C4-2B (cell line): ENCODE results near the gene XKR7.
A peak's percentile ranks its signal among the peaks of the same experiment; 100 is the strongest.
"Not testable (repeated sequence)": the region's sequence is repeated elsewhere in the genome, so short reads cannot be mapped to it uniquely, and the experiment has no call there.

Experiments
- H3K27ac ChIP-seq: fragments of 450-650 bp; 2 replicates; pipeline ENCODE4 v1.5.1; 2017
- ZFX ChIP-seq: fragments of 450-650 bp; IDR thresholded peaks from 2 replicates; pipeline ENCODE4 v1.6.1; 2017
- TF ChIP-seq, protein P1 (sequence below): fragments of 450-650 bp; conservative IDR thresholded peaks from 2 replicates; pipeline ENCODE4 v1.5.1; 2017; ENCODE audit warnings: mild to moderate bottlenecking

Gene XKR7

DNA sequence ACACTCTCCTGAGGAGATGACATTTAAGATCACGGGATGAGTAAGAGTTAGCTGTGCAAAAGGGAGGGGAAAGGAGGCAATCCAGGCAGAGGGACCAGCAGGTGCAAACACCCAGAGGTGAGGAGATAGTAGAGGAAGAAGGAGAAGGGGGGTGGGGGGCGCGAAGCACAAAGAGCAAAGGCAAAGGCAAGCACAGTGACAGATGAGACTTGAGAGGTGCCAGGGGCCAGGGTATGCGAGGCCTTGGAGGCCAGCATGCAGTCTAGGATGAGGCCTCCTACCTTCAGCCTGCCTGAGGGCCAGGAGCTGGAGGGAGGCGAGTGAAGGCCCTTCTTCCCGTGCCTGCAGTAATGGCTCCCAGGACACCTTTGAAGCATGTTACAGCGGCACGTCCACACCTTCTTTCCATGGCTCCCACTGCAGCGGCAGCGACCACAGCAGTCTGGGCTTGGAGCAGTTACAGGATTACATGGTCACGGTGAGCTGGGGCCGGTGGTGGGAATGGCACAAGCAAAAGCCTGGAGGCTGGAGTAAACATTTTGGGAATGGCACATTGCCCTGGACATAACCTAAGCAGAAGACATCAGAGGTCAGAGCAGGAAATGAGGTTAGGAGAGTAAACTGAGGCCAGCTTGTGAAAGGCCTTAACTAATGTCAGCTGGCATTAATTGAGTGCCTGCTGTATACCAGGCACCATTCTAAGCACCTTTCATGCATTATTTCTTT, 60.9 kb downstream of the XKR7 start:
- TF ChIP-seq ZFX, result no peak
- TF ChIP-seq, protein P1, sequence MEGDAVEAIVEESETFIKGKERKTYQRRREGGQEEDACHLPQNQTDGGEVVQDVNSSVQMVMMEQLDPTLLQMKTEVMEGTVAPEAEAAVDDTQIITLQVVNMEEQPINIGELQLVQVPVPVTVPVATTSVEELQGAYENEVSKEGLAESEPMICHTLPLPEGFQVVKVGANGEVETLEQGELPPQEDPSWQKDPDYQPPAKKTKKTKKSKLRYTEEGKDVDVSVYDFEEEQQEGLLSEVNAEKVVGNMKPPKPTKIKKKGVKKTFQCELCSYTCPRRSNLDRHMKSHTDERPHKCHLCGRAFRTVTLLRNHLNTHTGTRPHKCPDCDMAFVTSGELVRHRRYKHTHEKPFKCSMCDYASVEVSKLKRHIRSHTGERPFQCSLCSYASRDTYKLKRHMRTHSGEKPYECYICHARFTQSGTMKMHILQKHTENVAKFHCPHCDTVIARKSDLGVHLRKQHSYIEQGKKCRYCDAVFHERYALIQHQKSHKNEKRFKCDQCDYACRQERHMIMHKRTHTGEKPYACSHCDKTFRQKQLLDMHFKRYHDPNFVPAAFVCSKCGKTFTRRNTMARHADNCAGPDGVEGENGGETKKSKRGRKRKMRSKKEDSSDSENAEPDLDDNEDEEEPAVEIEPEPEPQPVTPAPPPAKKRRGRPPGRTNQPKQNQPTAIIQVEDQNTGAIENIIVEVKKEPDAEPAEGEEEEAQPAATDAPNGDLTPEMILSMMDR, result no peak
- H3K27ac ChIP-seq, result no peak overlapping the region

DNA sequence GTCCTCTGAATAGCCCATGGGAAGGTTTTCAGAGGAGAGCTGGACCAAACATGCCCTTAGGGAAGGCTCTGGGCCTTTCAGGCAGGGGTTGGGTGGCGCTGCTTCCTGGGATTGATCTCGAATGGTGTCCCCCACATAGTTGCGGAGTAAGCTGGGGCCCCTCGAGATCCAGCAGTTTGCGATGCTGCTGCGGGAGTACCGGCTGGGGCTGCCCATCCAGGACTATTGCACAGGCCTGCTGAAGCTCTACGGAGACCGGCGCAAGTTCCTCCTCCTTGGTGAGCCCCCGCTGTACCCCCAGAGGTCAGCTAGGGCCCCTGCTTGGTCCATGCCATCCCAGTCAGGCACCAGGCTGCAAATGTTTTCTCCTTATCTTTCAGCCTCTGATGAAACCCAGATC, 61.6 kb downstream of the XKR7 start:
- no peak overlapping the region for H3K27ac ChIP-seq

DNA sequence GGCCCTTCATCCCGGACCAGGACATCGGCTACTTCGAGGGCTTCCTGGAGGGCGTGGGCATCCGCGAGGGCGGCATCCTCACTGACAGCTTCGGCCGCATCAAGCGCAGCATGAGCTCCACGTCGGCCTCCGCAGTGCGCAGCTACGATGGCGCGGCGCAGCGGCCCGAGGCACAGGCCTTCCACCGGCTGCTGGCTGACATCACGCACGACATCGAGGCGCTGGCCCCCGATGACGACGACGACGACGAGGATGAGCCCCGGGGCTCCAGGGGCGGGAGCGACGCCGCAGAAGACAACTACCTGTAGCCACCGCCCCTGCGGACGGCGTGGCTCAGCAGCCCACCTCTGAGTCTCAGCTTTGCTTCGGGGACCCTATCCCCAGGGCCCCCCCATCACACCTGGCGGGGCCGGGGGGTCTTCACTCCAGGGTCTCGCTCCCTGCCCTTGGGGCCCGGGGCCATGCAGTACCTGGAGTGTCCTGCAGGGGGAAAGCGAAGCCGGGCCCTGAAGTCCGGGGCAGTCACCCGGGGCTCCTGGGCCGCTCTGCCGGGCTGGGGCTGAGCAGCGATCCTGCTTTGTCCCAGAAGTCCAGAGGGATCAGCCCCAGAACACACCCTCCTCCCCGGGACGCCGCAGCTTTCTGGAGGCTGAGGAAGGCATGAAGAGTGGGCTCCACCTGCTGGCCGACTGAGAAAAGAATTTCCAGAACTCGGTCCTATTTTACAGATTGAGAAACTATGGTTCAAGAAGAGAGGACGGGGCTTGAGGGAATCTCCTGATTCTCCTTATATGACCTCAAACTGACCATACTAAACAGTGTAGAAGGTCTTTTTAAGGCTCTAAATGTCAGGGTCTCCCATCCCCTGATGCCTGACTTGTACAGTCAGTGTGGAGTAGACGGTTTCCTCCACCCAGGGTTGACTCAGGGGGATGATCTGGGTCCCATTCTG, 63.3 kb downstream of the XKR7 start:
- H3K27ac ChIP-seq, result no peak overlapping the region
- TF ChIP-seq ZFX, result no peak
- TF ChIP-seq, protein P1, result peak; percentile 98

More for the DNA sequence above, 61.6 kb downstream of the XKR7 start:
- no peak for TF ChIP-seq ZFX
- TF ChIP-seq, protein P1, result no peak

DNA sequence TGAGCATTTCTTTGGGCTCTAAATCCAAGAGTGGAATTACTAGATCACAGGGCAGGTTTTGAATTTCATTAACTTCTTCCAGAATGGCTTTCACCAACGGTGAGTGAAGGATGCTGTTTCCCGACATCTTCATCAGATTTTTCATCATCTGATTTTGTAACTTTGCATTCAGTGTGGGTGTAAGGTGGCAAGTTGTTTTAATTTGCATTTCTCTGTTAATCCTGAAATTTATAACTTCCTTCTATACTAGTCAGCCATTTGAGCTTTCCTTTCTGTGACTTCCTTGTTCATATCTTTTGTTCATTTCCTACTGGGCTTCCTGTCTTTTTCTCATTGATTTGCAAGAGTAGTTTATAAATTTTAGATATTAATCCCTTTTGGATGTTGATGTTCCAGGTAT, 65.4 kb downstream of the XKR7 start:
- H3K27ac ChIP-seq, result no peak overlapping the region
- TF ChIP-seq ZFX, result no peak
- TF ChIP-seq, protein P1, result no peak

DNA sequence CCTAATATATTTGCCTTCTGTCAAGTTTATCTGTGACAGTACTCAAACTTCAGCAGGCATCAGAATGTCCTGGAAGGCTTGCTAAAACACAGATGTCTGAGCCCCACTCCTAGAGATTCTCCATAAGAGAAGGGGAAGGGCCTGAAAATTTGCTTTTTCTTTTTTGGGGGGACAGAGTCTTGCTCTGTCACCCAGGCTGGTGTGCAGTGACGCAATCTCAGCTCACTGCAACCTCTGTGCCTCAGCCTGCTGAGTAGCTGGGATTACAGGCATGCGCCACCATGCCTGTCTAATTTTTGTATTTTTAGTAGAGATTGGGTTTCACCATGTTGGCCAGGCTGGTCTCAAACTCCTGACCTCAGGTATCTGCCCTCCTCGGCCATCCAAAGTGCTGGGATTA, 65.8 kb downstream of the XKR7 start:
- H3K27ac ChIP-seq, result not testable (repeated sequence)

DNA sequence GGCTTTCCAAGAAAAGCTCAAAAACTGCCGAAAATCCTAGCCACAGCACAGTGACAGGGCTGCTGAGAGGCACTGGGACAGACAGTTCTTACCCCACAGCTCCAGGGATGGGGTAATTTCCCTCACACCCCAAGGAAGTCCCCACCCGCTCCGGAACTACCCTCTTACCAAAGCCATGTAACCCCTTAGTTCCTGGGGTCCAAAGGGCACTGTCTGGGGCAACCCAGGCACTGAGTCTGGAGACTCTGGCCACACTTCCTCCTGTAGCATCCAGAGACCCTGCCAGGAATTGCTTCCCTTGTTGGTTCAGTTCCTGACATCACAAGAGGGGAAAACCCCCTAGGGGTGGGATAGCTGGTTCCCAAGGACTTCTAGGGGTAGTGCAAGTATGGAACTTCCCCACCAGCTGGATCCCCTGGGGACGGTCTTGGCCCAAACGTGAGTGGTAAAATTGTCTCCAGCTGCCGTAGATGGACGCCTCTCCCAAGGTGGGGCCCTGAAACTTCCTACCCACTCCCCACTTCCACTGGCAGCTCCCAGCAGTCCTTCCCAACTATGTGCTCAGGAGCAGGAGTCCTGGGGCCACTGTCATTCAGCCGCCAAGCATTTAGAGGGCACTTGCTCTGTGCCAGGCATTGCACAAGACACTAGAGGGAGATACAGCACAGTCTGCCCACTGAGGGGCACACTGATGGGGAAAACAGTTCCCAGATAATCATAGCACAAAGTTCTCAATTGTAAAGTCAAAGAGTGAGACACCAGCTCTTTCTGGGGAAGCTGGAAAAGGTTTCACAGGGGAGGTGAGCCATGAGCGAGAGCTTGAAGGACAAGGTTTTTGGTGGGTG, 66.9 kb downstream of the XKR7 start:
- TF ChIP-seq, protein P1, result peak; percentile 9; the same call in 1 of the 2 replicates
- no peak for TF ChIP-seq ZFX
- H3K27ac ChIP-seq, result no peak overlapping the region

DNA sequence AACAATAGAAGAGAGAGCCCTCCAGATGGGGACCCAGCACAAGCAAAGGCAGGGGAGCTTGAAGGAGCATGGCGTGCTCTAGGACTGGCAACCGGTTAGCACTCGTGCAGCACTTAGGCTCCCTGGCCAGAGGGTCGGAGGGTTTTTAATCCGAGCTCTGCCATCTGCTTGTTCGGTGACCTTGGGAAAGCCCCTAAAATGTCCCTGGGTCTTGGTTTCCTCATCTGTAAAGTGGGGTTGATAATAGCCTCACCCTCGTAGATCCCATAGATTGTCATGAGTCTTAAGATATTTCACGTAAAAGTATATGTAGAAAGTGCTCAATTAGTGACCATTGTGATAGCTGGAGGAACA, 67.5 kb downstream of the XKR7 start:
- TF ChIP-seq, protein P1, result no peak
- no peak for TF ChIP-seq ZFX
- no peak overlapping the region for H3K27ac ChIP-seq
